Kidney epithelial cell (primary cell): Measurements from ENCODE around the gene CRB2. TPM values are rescaled to one million over a fixed set of nuclear protein-coding genes. Genes with fewer than 3 reads are reported as not detected.

Experiments
- DNase-seq: peaks from one replicate; pipeline ENCODE4 v3.0.0-alpha.2; 2010; ENCODE audit warnings: low read depth
- H3K27me3 ChIP-seq: 2 replicates; pipeline ENCODE4 v1.6.0; 2011; ENCODE audit warnings: low read length; ENCODE audit not compliant: control insufficient read depth, insufficient read depth
- H3K36me3 ChIP-seq: 2 replicates; pipeline ENCODE4 v1.5.1; 2011; ENCODE audit warnings: low read length; ENCODE audit not compliant: control insufficient read depth, insufficient read depth
- H3K4me3 ChIP-seq: 2 replicates; pipeline ENCODE4 v1.5.1; 2011; ENCODE audit warnings: low read depth, mild to moderate bottlenecking, control low read depth, low read length
- total RNA-seq: library from RNA; depleted of rRNA; stranded (reverse); fragments of >200 nt; gene quantifications from 2 replicates; pipeline ENCODE4 v1.2.3, GENCODE V29; 2015
- TF ChIP-seq, protein P1 (sequence below): IDR thresholded peaks from 2 replicates; pipeline ENCODE4 v1.5.1; 2011; ENCODE audit warnings: mild to moderate bottlenecking, moderate library complexity, low read length, control low read depth, inconsistent platforms; ENCODE audit not compliant: insufficient read depth, poor library complexity, severe bottlenecking

The CRB2 gene
- total RNA-seq, 1 donor from 2014 or later = 1.3 TPM

DNA sequence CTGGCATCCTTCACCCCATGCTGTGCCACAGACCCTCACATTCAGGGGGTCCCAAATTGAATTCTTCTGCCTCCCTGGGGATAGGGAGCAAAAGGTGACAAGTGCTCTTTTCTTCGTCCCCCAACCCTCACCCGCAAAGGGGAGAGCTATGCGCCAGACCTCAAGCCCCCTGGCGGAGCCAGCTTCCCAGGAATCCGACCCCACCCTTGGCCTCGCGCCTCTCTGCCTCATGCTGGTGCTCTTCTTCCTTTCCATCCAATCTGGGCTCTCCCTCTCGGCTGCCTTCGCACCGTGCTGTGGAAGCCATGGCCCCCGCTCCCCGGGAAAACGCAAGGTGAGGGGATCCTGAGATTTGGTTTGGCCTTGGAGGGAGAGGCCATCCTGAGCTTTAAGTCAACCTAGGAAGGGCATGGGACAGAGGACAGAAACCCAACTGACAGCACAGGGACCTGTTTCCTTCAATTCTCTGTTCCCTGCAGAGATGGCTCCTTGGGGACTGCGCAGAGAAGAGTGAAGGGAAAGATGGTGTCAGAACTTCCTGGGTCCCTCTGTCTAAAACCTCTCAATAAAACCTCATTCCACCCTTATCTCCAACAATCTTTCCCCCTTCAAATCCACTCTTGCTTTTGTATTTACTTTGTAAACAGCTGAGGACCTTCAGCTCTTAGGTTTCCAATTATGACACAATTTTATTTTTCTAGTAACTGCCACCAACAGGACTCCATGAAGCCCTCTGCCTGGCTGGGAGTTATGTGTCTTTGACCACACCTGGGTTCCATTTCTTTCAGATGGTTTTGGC lies 36.3 kb upstream of the CRB2 start:
- no peak for DNase-seq
- H3K36me3 ChIP-seq = no peaks in the 10 kb centered on the region
- TF ChIP-seq, protein P1, sequence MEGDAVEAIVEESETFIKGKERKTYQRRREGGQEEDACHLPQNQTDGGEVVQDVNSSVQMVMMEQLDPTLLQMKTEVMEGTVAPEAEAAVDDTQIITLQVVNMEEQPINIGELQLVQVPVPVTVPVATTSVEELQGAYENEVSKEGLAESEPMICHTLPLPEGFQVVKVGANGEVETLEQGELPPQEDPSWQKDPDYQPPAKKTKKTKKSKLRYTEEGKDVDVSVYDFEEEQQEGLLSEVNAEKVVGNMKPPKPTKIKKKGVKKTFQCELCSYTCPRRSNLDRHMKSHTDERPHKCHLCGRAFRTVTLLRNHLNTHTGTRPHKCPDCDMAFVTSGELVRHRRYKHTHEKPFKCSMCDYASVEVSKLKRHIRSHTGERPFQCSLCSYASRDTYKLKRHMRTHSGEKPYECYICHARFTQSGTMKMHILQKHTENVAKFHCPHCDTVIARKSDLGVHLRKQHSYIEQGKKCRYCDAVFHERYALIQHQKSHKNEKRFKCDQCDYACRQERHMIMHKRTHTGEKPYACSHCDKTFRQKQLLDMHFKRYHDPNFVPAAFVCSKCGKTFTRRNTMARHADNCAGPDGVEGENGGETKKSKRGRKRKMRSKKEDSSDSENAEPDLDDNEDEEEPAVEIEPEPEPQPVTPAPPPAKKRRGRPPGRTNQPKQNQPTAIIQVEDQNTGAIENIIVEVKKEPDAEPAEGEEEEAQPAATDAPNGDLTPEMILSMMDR = no peak
- H3K4me3 ChIP-seq = no peak overlapping the region
- peaks cover 4% of the 10 kb centered on the region for H3K27me3 ChIP-seq

DNA sequence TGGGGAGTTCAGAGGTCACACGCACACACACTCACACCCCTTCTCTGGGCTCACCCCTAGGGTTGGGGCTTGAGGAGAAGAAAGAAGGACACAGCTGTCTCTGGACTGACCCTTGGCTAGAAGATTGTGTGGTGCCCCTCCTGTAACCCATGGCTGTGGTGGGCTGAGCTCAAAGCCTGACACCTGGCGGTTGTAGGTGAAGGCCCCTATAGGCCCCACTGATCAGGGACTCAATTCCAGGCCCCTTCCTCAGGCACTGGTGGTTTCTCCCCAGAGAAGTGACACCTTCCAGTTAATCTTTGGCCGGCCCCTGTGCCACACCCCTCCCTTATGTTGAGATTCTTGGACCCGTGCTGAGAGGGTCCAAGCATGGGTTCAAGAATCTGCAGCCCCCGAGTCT lies 35.2 kb upstream of the CRB2 start:
- Histone ChIP-seq H3K36me3 (no peaks in the 10 kb centered on the region), H3K4me3 (no peak overlapping the region), H3K27me3 (peaks cover 4% of the 10 kb centered on the region)
- no peak for DNase-seq
- TF ChIP-seq, protein P1 = no peak

DNA sequence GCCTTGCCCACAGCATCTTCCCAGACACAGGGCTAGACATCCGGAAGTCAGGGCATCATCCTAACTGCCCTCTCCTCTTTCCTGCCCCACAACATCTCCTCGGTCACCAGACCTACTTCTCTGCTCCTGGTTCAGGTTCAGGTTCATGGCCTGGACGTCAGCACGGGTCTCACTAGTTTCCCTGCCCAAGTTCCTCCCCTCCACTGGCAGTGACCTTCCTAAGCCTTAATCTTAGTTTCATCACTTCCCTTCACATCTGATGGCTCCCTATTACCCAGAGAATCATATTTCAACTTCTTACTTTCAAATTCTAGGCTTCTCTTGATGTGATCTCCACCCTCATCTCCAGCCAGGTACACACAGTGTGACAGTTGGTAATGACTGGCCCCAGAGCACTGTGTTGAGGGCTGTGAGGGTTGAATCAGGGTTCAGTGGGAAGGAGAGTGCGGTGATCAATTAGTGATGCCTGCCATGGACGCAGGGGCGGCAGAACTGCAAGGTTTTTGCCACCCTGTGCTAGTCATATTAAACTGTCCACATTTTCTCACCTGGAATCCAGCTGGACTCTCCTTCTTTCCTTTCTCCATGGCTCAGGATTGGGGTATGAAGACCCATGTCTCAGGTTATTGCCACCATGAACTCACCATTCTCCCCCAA lies 34.3 kb upstream of the CRB2 start:
- peaks cover 4% of the 10 kb centered on the region for H3K27me3 ChIP-seq
- TF ChIP-seq, protein P1 = no peak
- DNase-seq = no peak
- H3K4me3 ChIP-seq = no peak overlapping the region
- no peaks in the 10 kb centered on the region for H3K36me3 ChIP-seq

GRCh38 chr9:123322273-123323195 lies 33.5 kb upstream of the CRB2 start:
- DNase-seq = no peak
- TF ChIP-seq, protein P1 = no peak

GRCh38 chr9:123323196-123324013 lies 32.6 kb upstream of the CRB2 start:
- TF ChIP-seq, protein P1 = no peak
- H3K36me3 ChIP-seq = no peaks in the 10 kb centered on the region
- DNase-seq = no peak
- no peak overlapping the region for H3K4me3 ChIP-seq
- peaks cover 8% of the 10 kb centered on the region for H3K27me3 ChIP-seq

More at GRCh38 chr9:123322273-123323195, 33.5 kb upstream of the CRB2 start:
- peaks cover 4% of the 10 kb centered on the region for H3K27me3 ChIP-seq
- H3K36me3 ChIP-seq = no peaks in the 10 kb centered on the region
- H3K4me3 ChIP-seq = no peak overlapping the region
